Psoas muscle (tissue), 8 donors: ENCODE measurements around the gene LZTS2. TPM values are rescaled to one million over a fixed set of nuclear protein-coding genes. Genes with fewer than 3 reads are reported as not detected.

ENCODE experiments used
- ATAC-seq, 4 donors: fragments of 200-7000 bp; cut with Tn5 transposase; one replicate each; pipeline ENCODE4 v1.9.1; 2020; ENCODE audit warnings: moderate library complexity in 3 of 4, mild to moderate bottlenecking in 2 of 4
- DNase-seq, 2 donors: peaks; one replicate each; pipeline ENCODE4 v3.0.0-alpha.2; 2020
- H3K27ac ChIP-seq: fragments of 200-600 bp; one replicate; pipeline ENCODE4 v1.8.0; 2022
- H3K27me3 ChIP-seq, 3 donors: fragments of 200-600 bp in 1 of 3; one replicate each; pipeline versions ENCODE4 v1.6.1 to v1.8.0; 2013 to 2022; ENCODE audit warnings: low read length in 2 of 3, mild to moderate bottlenecking in 2 of 3, moderate library complexity in 1 of 3; ENCODE audit not compliant: insufficient read depth in 3 of 3
- H3K36me3 ChIP-seq, 2 donors: fragments of 200-600 bp in 1 of 2; one replicate each; pipeline versions ENCODE4 v1.6.1 to v1.8.0; 2013 to 2022; ENCODE audit warnings: low read depth in 1 of 2, mild to moderate bottlenecking in 1 of 2, moderate library complexity in 1 of 2; ENCODE audit not compliant: insufficient read depth in 1 of 2
- H3K4me1 ChIP-seq: fragments of 200-600 bp; one replicate; pipeline ENCODE4 v1.8.0; 2022
- H3K4me3 ChIP-seq: fragments of 200-600 bp; one replicate; pipeline ENCODE4 v1.8.0; 2022; ENCODE audit warnings: mild to moderate bottlenecking
- H3K9me3 ChIP-seq: fragments of 200-600 bp; one replicate; pipeline ENCODE4 v1.8.0; 2022
- CTCF ChIP-seq: fragments of 200-600 bp; IDR thresholded peaks from one replicate; pipeline ENCODE4 v1.8.0; 2022; ENCODE audit warnings: antibody characterized with exemption
- WGBS, 3 donors: extraction: QIAGEN DNeasy Blood & Tissue Kit; methylation state at CpG; one replicate each; pipeline versions ENCODE4 v1.1.6 to v1.1.7; 2013; 5-methylcytosine and 5-hydroxymethylcytosine counted together
- intact Hi-C, 2 donors: fragments of 100-400 bp; cut with DNase I; formaldehyde crosslinking; loops; one replicate each; pipeline versions ENCODE4 v1.11.0 to v1.14.2; 2022
- polyA plus RNA-seq, 3 donors: library from polyadenylated mRNA; stranded (reverse); fragments of 200-250 nt; gene quantifications; one replicate each; pipeline ENCODE4 v1.2.3, GENCODE V29; 2013
- total RNA-seq, 4 donors: library from RNA; stranded (reverse); fragmentation: NEBNext Ultra II Directional in 2 of 4; extraction: Animal tissue kit (Norgen Biotek cat#: 25700) in 2 of 4; gene quantifications; one replicate each; pipeline versions ENCODE4 v1.2.1 to v1.2.4, GENCODE V29; 2021 to 2023
- donor health status: healthy with polysubstance abuse.
- donor health status: DM: no; HTN: no; CAD: no; lungs with moderate emphysema.
- donor health status: Bipolar disorder and iron deficiency.
- donor health status: healthy.
- donor health status: DM: yes; HTN: yes; CAD: no.
- donor health status: DM: no; HTN: no; CAD: no.
- donor health status: DM: no; HTN: no; CAD: no.
- donor health status: DM: yes; HTN: yes; CAD: no.

Gene LZTS2
- total and polyA plus RNA-seq, 7 donors: 19.0 to 66.0 (median 24.6) TPM

DNA sequence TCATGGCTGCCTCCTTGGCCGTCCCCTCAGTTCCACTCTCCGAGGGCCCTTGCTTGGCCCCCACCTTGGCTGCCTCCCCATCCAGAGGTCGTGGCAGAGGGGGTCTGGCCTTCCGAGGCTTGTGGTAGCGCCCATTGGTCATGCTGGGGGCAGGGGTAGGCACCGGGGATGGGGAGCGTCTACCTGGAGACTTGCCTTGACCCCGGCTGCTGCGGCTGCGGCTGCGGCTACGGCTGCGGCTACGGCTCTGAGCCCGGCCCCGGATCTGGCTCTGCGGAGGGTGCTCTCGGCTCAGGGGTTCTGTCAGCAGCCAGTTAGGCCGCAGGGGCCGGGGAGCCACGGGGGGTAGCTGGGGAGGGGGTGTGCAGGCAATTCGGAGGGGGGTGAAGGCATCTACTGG lies 10.7 kb downstream of the LZTS2 start:
- no peak for TF ChIP-seq CTCF
- 95 to 96% (median 96%) methylated on average over 22 of the region's 22 CpGs for WGBS, 3 donors
- H3K4me3 ChIP-seq: no peak overlapping the region
- no peak overlapping the region for H3K27ac ChIP-seq
- no peaks in the 10 kb centered on the region for H3K27me3 ChIP-seq
- peak in 1 of 2 donors; percentile 56 for DNase-seq
- no peak for ATAC-seq
- peaks cover 0 to 22% of the 10 kb centered on the region in 2 donors for H3K36me3 ChIP-seq
- no peaks in the 10 kb centered on the region for H3K9me3 ChIP-seq
- intact Hi-C loops: loop anchor here (10.0 kb wide), 2 partner anchors 46 to 446 kb away; partner anchors contain the start of gene SEMA4G (in 1 of the 2)
- peaks cover 12% of the 10 kb centered on the region for H3K4me1 ChIP-seq

GRCh38 chr10:101011517-101012423 lies 12.2 kb downstream of the LZTS2 start:
- H3K36me3 ChIP-seq: peaks cover 0 to 8% of the 10 kb centered on the region in 2 donors
- TF ChIP-seq CTCF: no peak
- no peaks in the 10 kb centered on the region for H3K9me3 ChIP-seq
- peak in 1 of 2 donors; percentile 33 for DNase-seq
- intact Hi-C loops: loop anchor here (10.0 kb wide), 2 partner anchors 47 to 447 kb away; partner anchors contain the start of gene SEMA4G (in 1 of the 2)
- H3K4me3 ChIP-seq: no peak overlapping the region
- ATAC-seq: no peak
- peaks cover 0 to 2% (median 0%) of the 10 kb centered on the region in 3 donors for H3K27me3 ChIP-seq
- 74 to 79% (median 74%) methylated on average over 21 to 22 of the region's 22 CpGs for WGBS, 3 donors
- no peak overlapping the region for H3K27ac ChIP-seq
- H3K4me1 ChIP-seq: peaks cover 12% of the 10 kb centered on the region

DNA sequence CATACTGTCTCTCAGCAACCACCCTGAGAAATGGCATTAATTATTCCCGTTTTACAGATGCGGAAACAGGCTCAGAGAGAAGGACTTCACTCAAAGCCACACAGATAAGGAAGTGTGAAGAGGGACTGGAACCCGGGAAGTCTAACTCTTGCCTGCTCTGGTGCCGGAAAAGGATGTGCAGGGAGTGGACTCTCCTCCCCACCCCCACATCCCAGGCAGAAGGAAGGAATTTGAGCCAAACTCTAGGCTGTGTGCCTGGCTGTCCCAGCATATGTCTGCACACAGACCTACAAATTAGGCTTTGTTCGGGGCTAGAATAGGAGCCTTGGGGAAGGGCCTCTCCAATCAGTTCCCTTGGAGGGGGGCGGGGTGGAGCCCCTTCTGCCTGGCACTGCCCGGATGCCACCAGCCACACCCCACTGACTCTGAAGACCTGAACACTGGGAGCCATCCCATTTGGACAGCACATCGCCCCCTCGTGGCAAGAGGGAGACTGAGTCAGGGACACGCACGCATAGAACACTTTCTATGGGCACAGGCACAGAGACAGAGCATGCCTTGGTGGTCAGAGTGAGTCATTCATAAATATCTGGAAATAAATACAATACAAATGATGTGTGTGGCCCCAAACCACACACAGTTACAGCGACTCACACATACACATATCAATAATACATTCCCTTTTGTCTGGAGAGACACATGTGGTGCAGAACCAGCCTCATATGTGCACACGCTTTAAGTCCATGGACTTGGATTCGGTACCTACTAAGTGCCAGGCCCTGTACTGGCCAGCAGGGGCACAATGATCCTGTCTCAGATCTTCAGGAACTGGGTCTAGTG lies 13.1 kb downstream of the LZTS2 start:
- TF ChIP-seq CTCF: peak; percentile 81
- ATAC-seq (peak; percentile 85 to 91 (median 88)), DNase-seq (peak; percentile 89 to 92)
- Histone ChIP-seq H3K27ac (peak overlapping the region; percentile 66), H3K9me3 (no peaks in the 10 kb centered on the region), H3K36me3 (no peaks in the 10 kb centered on the region), H3K27me3 (peaks cover 0 to 2% (median 0%) of the 10 kb centered on the region in 3 donors), H3K4me3 (no peak overlapping the region), H3K4me1 (peaks cover 6% of the 10 kb centered on the region)
- intact Hi-C loops: loop anchor here (10.0 kb wide), 2 partner anchors 48 to 448 kb away; partner anchors contain the start of gene SEMA4G (in 1 of the 2)
- 20 to 23% (median 22%) methylated on average over 14 of the region's 14 CpGs for WGBS, 3 donors

DNA sequence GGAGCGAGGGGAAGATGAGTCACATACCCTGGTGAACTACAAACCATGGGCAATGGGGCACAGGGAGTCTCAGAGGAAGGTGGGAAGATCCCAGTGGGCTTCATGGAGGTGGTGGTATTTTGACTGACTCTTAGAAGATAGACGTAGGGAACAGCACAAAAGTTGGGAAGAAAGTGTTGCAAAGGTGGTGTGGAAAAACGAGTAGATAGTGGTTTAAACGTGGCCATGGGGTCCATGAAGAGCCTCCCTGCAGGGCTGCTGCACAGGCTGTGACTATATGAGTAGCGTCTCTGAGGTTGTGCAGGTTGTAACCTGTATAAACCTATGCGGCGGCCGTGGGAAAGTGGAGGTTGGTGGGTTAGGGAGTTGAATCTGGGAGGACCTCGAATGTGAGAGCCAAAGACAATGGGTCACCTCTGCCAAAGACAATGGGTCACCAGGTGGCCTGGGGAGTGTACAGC lies 13.8 kb downstream of the LZTS2 start:
- no peak for TF ChIP-seq CTCF
- no peak for ATAC-seq
- no peaks in the 10 kb centered on the region for H3K9me3 ChIP-seq
- H3K27me3 ChIP-seq: peaks cover 0 to 4% (median 2%) of the 10 kb centered on the region in 3 donors
- H3K4me1 ChIP-seq: peaks cover 6% of the 10 kb centered on the region
- no peak overlapping the region for H3K4me3 ChIP-seq
- intact Hi-C loops: loop anchor here (10.0 kb wide), 2 partner anchors 49 to 449 kb away; partner anchors contain the start of gene SEMA4G (in 1 of the 2)
- peak in 1 of 2 donors; percentile 38 for DNase-seq
- no peaks in the 10 kb centered on the region for H3K36me3 ChIP-seq
- 56 to 63% (median 60%) methylated on average over 9 of the region's 9 CpGs for WGBS, 3 donors
- H3K27ac ChIP-seq: peak overlapping the region; percentile 66
